AG09319 (cell line): ENCODE data around the gene CRACR2B.

Experiments
- DNase-seq: peaks from one replicate; pipeline ENCODE4 v3.0.0-alpha.2; 2010; ENCODE audit warnings: low read depth; ENCODE audit errors: extremely low read depth
- CTCF ChIP-seq: IDR thresholded peaks from 2 replicates; pipeline ENCODE4 v1.5.1; 2011; ENCODE audit warnings: low read depth, mild to moderate bottlenecking, inconsistent platforms, low read length, moderate library complexity

Gene CRACR2B

GRCh38 chr11:831118-831864 is 3.6 kb downstream of the CRACR2B start:
- DNase-seq = no peak
- TF ChIP-seq CTCF = no peak

- no peak for DNase-seq
- no peak for TF ChIP-seq CTCF
Observed at GRCh38 chr11:831961-832528, 4.3 kb downstream of the CRACR2B start.

GRCh38 chr11:832529-833113 is 4.9 kb downstream of the CRACR2B start, which contains the start of gene CD151:
Gene CD151, plus strand, starts transcription at chr11:832952. Its CDS starts 3,118 bp downstream, at chr11:836070.
- TF ChIP-seq CTCF = no peak
- no peak for DNase-seq

- DNase-seq = no peak
- no peak for TF ChIP-seq CTCF
Observed at GRCh38 chr11:833114-833791, 5.5 kb downstream of the CRACR2B start.

GRCh38 chr11:833849-834311 is 6.2 kb downstream of the CRACR2B start:
- no peak for TF ChIP-seq CTCF
- no peak for DNase-seq

GRCh38 chr11:834371-835316 is 6.9 kb downstream of the CRACR2B start:
- peak; percentile 34 for DNase-seq
- TF ChIP-seq CTCF = no peak
